Astrocyte of the spinal cord (primary cell): ENCODE measurements around the gene GCC1.

ENCODE experiments used
- DNase-seq: peaks from one replicate; pipeline ENCODE4 v3.0.0; 2011; ENCODE audit warnings: low read depth, low spot score
- H3K4me3 ChIP-seq: 2 replicates; pipeline ENCODE4 v1.5.1; 2011; ENCODE audit warnings: low read depth, mild to moderate bottlenecking, low read length, moderate library complexity
- CTCF ChIP-seq: IDR thresholded peaks from 2 replicates; pipeline ENCODE4 v1.5.1; 2012; ENCODE audit warnings: low read depth, mild to moderate bottlenecking, low read length, inconsistent platforms
- in situ Hi-C: cut with HindIII; loops from 2 replicates; pipeline ENCODE4 v1.10.0; 2017; ENCODE audit warnings: low sequenced_read_pairs

GCC1 gene

DNA sequence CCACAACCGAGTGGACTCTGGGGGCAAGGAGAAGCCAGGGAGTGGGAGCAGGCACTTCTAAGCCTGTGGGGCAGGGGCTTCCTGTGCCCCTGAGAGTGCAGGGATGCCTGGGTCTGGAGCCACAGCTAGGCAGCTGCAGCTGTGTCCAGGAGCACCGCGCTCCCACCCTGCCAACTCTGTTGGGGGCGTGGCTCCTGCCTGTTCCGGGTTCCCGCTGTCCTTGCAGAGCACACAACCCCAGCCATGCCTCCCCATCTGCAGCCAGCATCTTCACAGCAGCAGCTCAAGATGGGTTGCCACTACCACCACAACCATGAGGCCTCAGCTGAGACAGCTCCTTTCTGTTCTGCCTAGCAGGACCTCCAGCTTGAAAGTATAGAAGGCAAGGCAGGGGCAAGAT is 23.9 kb upstream of the GCC1 start:
- in situ Hi-C loops, result no loop called here
- no peak overlapping the region for H3K4me3 ChIP-seq
- no peak for DNase-seq
- TF ChIP-seq CTCF, result no peak

- in situ Hi-C loops, result no loop called here
- no peak overlapping the region for H3K4me3 ChIP-seq
- no peak for TF ChIP-seq CTCF
- DNase-seq, result no peak
These were observed 23.1 kb upstream of the GCC1 start for GRCh38 chr7:127608446-127608845.

GRCh38 chr7:127600885-127601284 is 15.5 kb upstream of the GCC1 start:
- in situ Hi-C loops, result no loop called here
- H3K4me3 ChIP-seq, result no peak overlapping the region
- TF ChIP-seq CTCF, result no peak
- DNase-seq, result no peak

- no peak for DNase-seq
- no peak overlapping the region for H3K4me3 ChIP-seq
- TF ChIP-seq CTCF, result peak; percentile 25
- in situ Hi-C loops, result no loop called here
These were observed 12.9 kb upstream of the GCC1 start for GRCh38 chr7:127598318-127598717.

DNA sequence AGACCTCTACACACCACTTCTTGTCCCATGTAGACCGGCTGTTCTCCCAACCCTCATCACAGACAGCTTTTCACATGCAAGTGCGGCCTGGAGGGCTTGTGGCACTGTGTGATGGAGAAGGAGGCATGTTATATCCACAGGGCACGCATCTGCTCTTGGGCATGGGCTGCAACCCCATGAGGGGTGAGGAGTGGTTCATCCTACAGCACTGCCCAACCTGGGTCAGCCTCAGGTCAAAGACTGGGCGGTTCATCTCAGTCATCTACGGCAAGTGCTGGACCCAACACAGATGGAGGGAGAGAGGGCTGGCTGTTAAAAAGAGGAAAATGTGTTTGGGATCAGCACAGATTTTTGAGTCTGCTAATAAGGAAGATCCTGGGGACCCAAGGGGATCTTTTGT is 10.3 kb upstream of the GCC1 start:
- no peak for TF ChIP-seq CTCF
- H3K4me3 ChIP-seq, result no peak overlapping the region
- no peak for DNase-seq
- in situ Hi-C loops, result no loop called here

DNA sequence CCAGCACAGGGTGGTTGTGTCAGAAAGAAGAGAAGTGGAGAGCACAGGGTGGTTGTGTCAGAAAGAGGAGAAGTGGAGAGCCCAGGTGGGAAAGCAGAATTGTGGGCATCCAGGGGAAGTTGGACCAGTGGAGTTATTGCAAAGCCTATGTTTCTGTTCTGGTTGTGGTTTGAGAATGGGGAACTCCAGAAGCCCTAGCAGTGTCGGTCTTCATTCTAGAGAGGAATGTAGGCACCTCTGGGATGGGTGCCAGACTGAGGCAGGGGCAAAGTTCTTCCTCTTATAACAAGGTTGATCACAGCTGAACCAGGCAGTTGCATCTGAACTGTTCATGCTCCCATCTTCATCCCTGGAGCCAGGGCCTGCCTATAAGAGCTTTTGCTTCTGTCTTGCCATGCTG is 9.1 kb upstream of the GCC1 start:
- DNase-seq, result no peak
- TF ChIP-seq CTCF, result no peak
- in situ Hi-C loops, result no loop called here
- no peak overlapping the region for H3K4me3 ChIP-seq

DNA sequence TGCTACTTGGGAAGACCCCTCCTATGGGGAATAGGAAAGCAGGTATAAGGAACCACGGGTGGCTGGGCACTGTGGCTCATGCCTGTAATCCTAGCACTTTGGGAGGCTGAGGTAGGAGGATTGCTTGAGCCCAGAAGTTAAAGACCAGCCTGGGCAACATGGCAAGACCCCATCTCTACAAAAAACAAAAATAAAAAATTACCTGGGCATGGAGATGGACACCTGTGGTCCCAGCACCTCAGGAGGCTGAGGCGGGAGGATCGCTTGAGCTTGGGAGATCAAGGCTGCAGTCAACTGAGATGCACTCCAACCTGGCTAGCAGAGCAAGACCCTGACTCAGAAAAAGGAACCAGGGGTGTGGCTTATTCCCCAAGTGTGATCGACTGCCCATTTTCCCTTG is 7.2 kb upstream of the GCC1 start:
- no peak overlapping the region for H3K4me3 ChIP-seq
- DNase-seq, result no peak
- in situ Hi-C loops, result no loop called here
- no peak for TF ChIP-seq CTCF
